B cell (primary cell): ENCODE data around the gene SLC39A11. TPM values are rescaled to one million over a fixed set of nuclear protein-coding genes. Genes with fewer than 3 reads are reported as not detected.

Source experiments
- ATAC-seq: fragments of 200-7000 bp; cut with Tn5 transposase; one replicate; pipeline ENCODE4 v1.10.0; 2021; ENCODE audit warnings: low read depth, mild to moderate bottlenecking, moderate number of reproducible peaks, moderate library complexity
- CTCF ChIA-PET: fragments of 350-600 bp; sonication (Branson Sonifier 250); formaldehyde crosslinking; loops from one replicate; lab custom pipeline; 2021; ENCODE audit warnings: antibody characterized with exemption, inconsistent platforms; lab: Charles Lee
- POLR2A ChIA-PET: fragments of 350-600 bp; sonication (Branson Sonifier 250); formaldehyde crosslinking; loops from one replicate; lab custom pipeline; 2021; ENCODE audit warnings: antibody characterized with exemption; lab: Charles Lee
- DNase-seq: peaks from one replicate; pipeline ENCODE4 v3.0.0; 2013
- H2AFZ ChIP-seq: 2 replicates; pipeline ENCODE4 v1.6.1; 2012; ENCODE audit warnings: mild to moderate bottlenecking, low read depth, low read length; ENCODE audit not compliant: insufficient read depth, poor library complexity, severe bottlenecking
- H3K27ac ChIP-seq, 2 donors: 1 replicate in 1 of 2; 2 replicates in 1 of 2; pipeline ENCODE4 v1.5.1; 2012 to 2013; ENCODE audit warnings: low read length in 2 of 2, mild to moderate bottlenecking in 2 of 2, moderate library complexity in 1 of 2
- H3K27me3 ChIP-seq, 4 experiments: fragments of 200-600 bp in 1 of 4; sonication (generic) in 1 of 4; replicated peaks in 1 of 4; 1 replicate in 2 of 4; 2 replicates in 2 of 4; pipeline versions ENCODE4 v1.6.1 to v1.7.0; 2013 to 2016; ENCODE audit warnings: low read length in 3 of 4, mild to moderate bottlenecking in 2 of 4, mixed read lengths in 1 of 4, moderate library complexity in 1 of 4; ENCODE audit not compliant: insufficient read depth in 4 of 4, control insufficient read depth in 3 of 4; ENCODE audit errors: control extremely low read depth in 1 of 4
- H3K36me3 ChIP-seq, 2 experiments: replicated peaks in 1 of 2; 1 replicate in 1 of 2; 2 replicates in 1 of 2; pipeline versions ENCODE4 v1.6.1 to v1.7.1; 2013; ENCODE audit warnings: low read length in 1 of 2; ENCODE audit not compliant: insufficient read depth in 2 of 2, control insufficient read depth in 1 of 2; ENCODE audit errors: control extremely low read depth in 1 of 2, extremely low read depth in 1 of 2
- H3K4me1 ChIP-seq, 2 donors: fragments of 200-600 bp in 1 of 2; sonication (generic) in 1 of 2; 1 replicate in 1 of 2; 2 replicates in 1 of 2; pipeline versions ENCODE4 v1.5.1 to v1.6.1; 2013 to 2017; ENCODE audit warnings: low read length in 2 of 2; ENCODE audit not compliant: control insufficient read depth in 2 of 2, insufficient read depth in 2 of 2
- H3K4me2 ChIP-seq: replicated peaks from 2 replicates; pipeline ENCODE3; 2012; ENCODE audit warnings: mild to moderate bottlenecking, low read depth, low read length; ENCODE audit not compliant: poor library complexity, severe bottlenecking
- H3K4me3 ChIP-seq, 5 experiments: fragments of 200-600 bp in 1 of 5; sonication (generic) in 1 of 5; 1 replicate in 3 of 5; 2 replicates in 2 of 5; pipeline versions ENCODE4 v1.5.1 to v1.7.0; 2011 to 2016; ENCODE audit warnings: low read length in 4 of 5, mild to moderate bottlenecking in 4 of 5, low read depth in 2 of 5, control low read depth in 1 of 5, moderate library complexity in 1 of 5; ENCODE audit not compliant: insufficient read depth in 1 of 5; ENCODE audit errors: control extremely low read depth in 1 of 5, extremely low read depth in 1 of 5
- H3K79me2 ChIP-seq: fragments of 200-600 bp; sonication (generic); one replicate; pipeline ENCODE4 v1.6.0; 2016; ENCODE audit warnings: low read length; ENCODE audit not compliant: control insufficient read depth, insufficient read depth
- H3K9ac ChIP-seq: fragments of 200-600 bp; sonication (generic); 2 replicates; pipeline ENCODE4 v1.6.1; 2017; ENCODE audit warnings: mild to moderate bottlenecking, low read length, moderate library complexity
- H3K9me3 ChIP-seq, 3 donors: one replicate each; pipeline versions ENCODE4 v1.6.1 to v1.7.1; 2013; ENCODE audit warnings: low read length in 2 of 3; ENCODE audit not compliant: control insufficient read depth in 2 of 3, insufficient read depth in 1 of 3; ENCODE audit errors: control extremely low read depth in 1 of 3
- H4K20me1 ChIP-seq: 2 replicates; pipeline ENCODE4 v1.6.0; 2012; ENCODE audit warnings: mild to moderate bottlenecking, low read length; ENCODE audit not compliant: insufficient read depth, control insufficient read depth, poor library complexity, severe bottlenecking
- H3K27ac Mint-ChIP-seq: one replicate; pipeline ENCODE4 v1.8.0; 2021; ENCODE audit warnings: mixed read lengths
- H3K27me3 Mint-ChIP-seq: one replicate; pipeline ENCODE4 v1.8.0; 2021; ENCODE audit warnings: mixed read lengths
- H3K4me1 Mint-ChIP-seq: one replicate; pipeline ENCODE4 v1.8.0; 2021; ENCODE audit warnings: mixed read lengths
- H3K4me3 Mint-ChIP-seq: one replicate; pipeline ENCODE4 v1.8.0; 2021; ENCODE audit warnings: mixed read lengths
- H3K9me3 Mint-ChIP-seq: one replicate; pipeline ENCODE4 v1.8.0; 2022; ENCODE audit warnings: mixed read lengths; ENCODE audit not compliant: insufficient read depth
- EZH2 ChIP-seq: IDR thresholded peaks from 2 replicates; pipeline ENCODE4 v1.6.1; 2012; ENCODE audit warnings: borderline replicate concordance, low read depth, mild to moderate bottlenecking, moderate library complexity, low read length; ENCODE audit not compliant: insufficient read depth, poor library complexity, severe bottlenecking
- WGBS: methylation state at CpG from one replicate; pipeline ENCODE4 v1.1.5; 2013; ENCODE audit warnings: missing lambda C conversion rate; ENCODE audit not compliant: insufficient coverage; 5-methylcytosine and 5-hydroxymethylcytosine counted together
- intact Hi-C: fragments of 100-400 bp; cut with micrococcal nuclease; formaldehyde crosslinking; loops from one replicate; pipeline ENCODE4 v1.10.0; 2022
- polyA plus RNA-seq: library from polyadenylated mRNA; depleted of rRNA; stranded (reverse); fragments of >200 nt; gene quantifications from 2 replicates; pipeline ENCODE4 v1.2.3, GENCODE V29; 2012
- total RNA-seq, 2 donors: library from RNA; stranded (reverse); fragments of 120-200 nt in 1 of 2; gene quantifications; 1 replicate in 1 of 2; 2 replicates in 1 of 2; pipeline versions ENCODE4 v1.2.3 to v1.2.4, GENCODE V29; 2013 to 2022
- TF ChIP-seq, protein P1 (sequence below): fragments of 200-600 bp; IDR thresholded peaks from one replicate; pipeline ENCODE4 v1.8.0; 2022; ENCODE audit warnings: antibody characterized with exemption, mild to moderate bottlenecking

Gene SLC39A11
- total and polyA plus RNA-seq, 2 donors (not counting 1 experiment from before 2014, with no cell fraction given), result 6.9 to 39.6 TPM

DNA sequence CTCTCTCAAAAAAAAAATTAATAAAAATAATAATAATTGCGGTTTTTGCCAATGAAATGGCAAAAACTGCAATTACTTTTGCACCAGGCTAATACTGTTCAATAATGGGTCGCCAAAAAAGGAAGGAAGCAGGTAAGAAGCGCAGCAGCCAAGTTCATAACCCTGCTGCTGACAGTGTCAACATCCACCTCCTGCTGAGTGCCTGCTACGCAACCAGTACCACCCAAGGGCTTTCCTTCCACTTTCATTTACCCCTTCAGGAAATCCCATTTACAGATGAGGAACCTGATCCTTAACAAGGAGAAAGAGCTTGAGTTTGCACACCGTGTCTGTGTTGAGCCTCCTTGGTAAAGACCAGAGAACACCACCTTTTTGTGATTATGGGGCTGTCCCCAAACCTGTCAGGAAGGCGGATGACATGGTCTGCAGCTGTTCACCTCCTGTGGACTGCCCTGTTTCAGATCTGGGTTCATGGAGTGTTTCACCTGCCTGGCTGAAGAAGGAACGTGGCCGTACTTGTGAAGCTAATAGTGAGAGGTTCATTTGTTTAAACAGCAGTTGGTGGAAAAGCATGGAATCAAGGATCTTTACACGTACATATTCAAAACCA, 378.0 kb downstream of the SLC39A11 start:
- Histone ChIP-seq H3K27ac (no peak overlapping the region), H4K20me1 (no peaks in the 10 kb centered on the region), H3K9ac (no peak overlapping the region), H3K9me3 (peaks cover 0 to 18% (median 8%) of the 10 kb centered on the region in 3 donors), H2AFZ (no peak overlapping the region), H3K4me3 (no peak overlapping the region), H3K36me3 (no peaks in the 10 kb centered on the region), H3K4me2 (no peak overlapping the region), H3K79me2 (no peaks in the 10 kb centered on the region), H3K27me3 (no peaks in the 10 kb centered on the region), H3K4me1 (peaks cover 0 to 1% of the 10 kb centered on the region in 2 donors)
- Mint-ChIP-seq H3K4me1 (peaks cover 2% of the 10 kb centered on the region), H3K27me3 (no peaks in the 10 kb centered on the region), H3K27ac (no peak overlapping the region), H3K4me3 (no peak overlapping the region), H3K9me3 (peaks cover 5% of the 10 kb centered on the region)
- ChIA-PET CTCF (interaction anchor here (1.0 to 2.2 kb wide), 2 partner anchors 12 to 442 kb away, joined by 3 to 9 read pairs; no protein-coding TSS in a partner anchor), POLR2A (no interaction called here)
- WGBS, result 63% methylated on average over 6 of the region's 9 CpGs
- DNase-seq, result no peak
- intact Hi-C loops, result no loop called here
- TF ChIP-seq, protein P1, sequence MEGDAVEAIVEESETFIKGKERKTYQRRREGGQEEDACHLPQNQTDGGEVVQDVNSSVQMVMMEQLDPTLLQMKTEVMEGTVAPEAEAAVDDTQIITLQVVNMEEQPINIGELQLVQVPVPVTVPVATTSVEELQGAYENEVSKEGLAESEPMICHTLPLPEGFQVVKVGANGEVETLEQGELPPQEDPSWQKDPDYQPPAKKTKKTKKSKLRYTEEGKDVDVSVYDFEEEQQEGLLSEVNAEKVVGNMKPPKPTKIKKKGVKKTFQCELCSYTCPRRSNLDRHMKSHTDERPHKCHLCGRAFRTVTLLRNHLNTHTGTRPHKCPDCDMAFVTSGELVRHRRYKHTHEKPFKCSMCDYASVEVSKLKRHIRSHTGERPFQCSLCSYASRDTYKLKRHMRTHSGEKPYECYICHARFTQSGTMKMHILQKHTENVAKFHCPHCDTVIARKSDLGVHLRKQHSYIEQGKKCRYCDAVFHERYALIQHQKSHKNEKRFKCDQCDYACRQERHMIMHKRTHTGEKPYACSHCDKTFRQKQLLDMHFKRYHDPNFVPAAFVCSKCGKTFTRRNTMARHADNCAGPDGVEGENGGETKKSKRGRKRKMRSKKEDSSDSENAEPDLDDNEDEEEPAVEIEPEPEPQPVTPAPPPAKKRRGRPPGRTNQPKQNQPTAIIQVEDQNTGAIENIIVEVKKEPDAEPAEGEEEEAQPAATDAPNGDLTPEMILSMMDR, result no peak
- no peak for TF ChIP-seq EZH2
- no peak for ATAC-seq

DNA sequence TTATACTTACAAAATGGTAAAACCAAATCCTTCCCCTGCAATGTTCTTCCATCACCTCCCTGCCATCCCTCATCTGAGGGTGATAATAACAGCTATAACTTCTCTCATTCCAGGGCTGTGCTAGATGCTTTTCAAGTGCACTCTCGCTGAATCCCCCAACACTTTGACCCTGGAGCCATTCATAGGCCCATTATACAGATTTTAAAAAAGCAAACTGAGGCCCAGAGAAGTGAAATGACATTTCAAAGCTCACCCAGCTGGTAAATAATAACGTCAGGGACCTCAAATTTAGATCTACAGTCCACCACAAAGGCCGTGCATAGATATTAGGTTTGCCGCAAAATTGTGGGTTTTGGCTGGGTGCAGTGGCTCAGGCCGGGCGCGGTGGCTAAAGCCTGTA, 378.8 kb downstream of the SLC39A11 start:
- 82% methylated on average over 3 of the region's 7 CpGs for WGBS
- Mint-ChIP-seq H3K4me3 (no peak overlapping the region), H3K27me3 (no peaks in the 10 kb centered on the region), H3K4me1 (no peaks in the 10 kb centered on the region), H3K27ac (no peak overlapping the region), H3K9me3 (peaks cover 5% of the 10 kb centered on the region)
- ChIA-PET CTCF (interaction anchor here (0.5 to 2.2 kb wide), 3 partner anchors 13 to 999 kb away, joined by 3 to 9 read pairs (median 3); no protein-coding TSS in a partner anchor), POLR2A (no interaction called here)
- H3K27me3 ChIP-seq, result no peaks in the 10 kb centered on the region
- no peak overlapping the region for H2AFZ ChIP-seq
- H4K20me1 ChIP-seq, result no peaks in the 10 kb centered on the region
- no peak overlapping the region for H3K4me3 ChIP-seq
- no peaks in the 10 kb centered on the region for H3K4me1 ChIP-seq
- H3K4me2 ChIP-seq, result no peak overlapping the region
- DNase-seq, result no peak
- no peak overlapping the region for H3K27ac ChIP-seq
- ATAC-seq, result no peak
- H3K9ac ChIP-seq, result no peak overlapping the region
- H3K9me3 ChIP-seq, result peaks cover 0 to 21% (median 8%) of the 10 kb centered on the region in 3 donors
- H3K79me2 ChIP-seq, result no peaks in the 10 kb centered on the region
- no peak for TF ChIP-seq EZH2
- TF ChIP-seq, protein P1, result no peak
- intact Hi-C loops, result no loop called here
- H3K36me3 ChIP-seq, result no peaks in the 10 kb centered on the region
